OCI-LY7 (cell line): ENCODE data around the gene PNMA8C. TPM values are rescaled to one million over a fixed set of nuclear protein-coding genes. Genes with fewer than 3 reads are reported as not detected.
A peak's percentile ranks its signal among the peaks of the same experiment; 100 is the strongest.

Source experiments
- BruUV-seq: library from RNA; stranded (reverse); fragments of 400-500 nt; replicated peaks from 2 replicates; lab custom pipeline; 2021; lab: Mats Ljungman, UMichigan
- CTCF ChIA-PET: fragments of 300-600 bp; sonication (Branson Sonifier 250); formaldehyde crosslinking; loops from one replicate; lab custom pipeline; 2022; ENCODE audit warnings: antibody characterized with exemption; ENCODE audit not compliant: unreplicated experiment; lab: Charles Lee
- POLR2A ChIA-PET: fragments of 300-600 bp; sonication (Branson Sonifier 250); formaldehyde crosslinking; loops from one replicate; lab custom pipeline; 2022; ENCODE audit warnings: antibody characterized with exemption; lab: Charles Lee
- DNase-seq: peaks from one replicate; pipeline ENCODE4 v3.0.0-alpha.2; 2015; ENCODE audit warnings: low spot score
- H2AFZ ChIP-seq: fragments of 200-600 bp; sonication (generic), shearing (Covaris generic); 2 replicates; pipeline ENCODE4 v1.6.1; 2014; ENCODE audit warnings: mild to moderate bottlenecking, antibody characterized with exemption, low read length, moderate library complexity
- H3K27ac ChIP-seq: fragments of 200-600 bp; sonication (generic); 2 replicates; pipeline ENCODE4 v1.5.1; 2014; ENCODE audit warnings: mixed run types, low read depth, mild to moderate bottlenecking, moderate library complexity, low read length, inconsistent platforms; ENCODE audit not compliant: poor library complexity, severe bottlenecking
- H3K36me3 ChIP-seq: fragments of 200-600 bp; sonication (generic); 2 replicates; pipeline ENCODE4 v1.6.1; 2014; ENCODE audit warnings: mild to moderate bottlenecking, antibody characterized with exemption, low read length, moderate library complexity, mixed read lengths; ENCODE audit not compliant: insufficient read depth
- H3K4me1 ChIP-seq: fragments of 200-600 bp; sonication (generic); 2 replicates; pipeline ENCODE4 v1.5.1; 2014; ENCODE audit warnings: mild to moderate bottlenecking, low read length; ENCODE audit not compliant: insufficient read depth, poor library complexity, severe bottlenecking
- H3K4me2 ChIP-seq: fragments of 200-600 bp; sonication (generic); 2 replicates; pipeline ENCODE4 v1.6.1; 2014; ENCODE audit warnings: mild to moderate bottlenecking, low read length
- H3K4me3 ChIP-seq: fragments of 200-600 bp; sonication (generic); 2 replicates; pipeline ENCODE4 v1.5.1; 2014; ENCODE audit warnings: mild to moderate bottlenecking, low read depth, low read length; ENCODE audit not compliant: poor library complexity, severe bottlenecking
- H3K79me2 ChIP-seq: fragments of 200-600 bp; sonication (generic); 2 replicates; pipeline ENCODE4 v1.6.1; 2016; ENCODE audit warnings: low read depth, mild to moderate bottlenecking, low read length, moderate library complexity, mixed read lengths; ENCODE audit not compliant: insufficient read depth
- H3K9me2 ChIP-seq: fragments of 200-600 bp; sonication (generic); 2 replicates; pipeline ENCODE4 v1.6.1; 2016; ENCODE audit warnings: mild to moderate bottlenecking, low read length, mixed read lengths; ENCODE audit not compliant: insufficient read depth
- H3K9me3 ChIP-seq: fragments of 200-600 bp; sonication (generic); 2 replicates; pipeline ENCODE4 v1.6.1; 2014; ENCODE audit warnings: mild to moderate bottlenecking, mixed run types, low read length, mixed read lengths
- H4K20me1 ChIP-seq: fragments of 200-600 bp; sonication (generic); 2 replicates; pipeline ENCODE4 v1.6.1; 2014; ENCODE audit warnings: mild to moderate bottlenecking, antibody characterized with exemption, low read length, moderate library complexity, mixed read lengths; ENCODE audit not compliant: insufficient read depth
- CTCF ChIP-seq: fragments of 200-600 bp; sonication (generic); conservative IDR thresholded peaks from 2 replicates; pipeline ENCODE4 v1.5.1; 2014; ENCODE audit warnings: mild to moderate bottlenecking, antibody characterized with exemption, low read length, moderate library complexity, mixed read lengths
- EZH2phosphoT487 ChIP-seq: fragments of 200-600 bp; sonication (generic); IDR thresholded peaks from 2 replicates; pipeline ENCODE4 v1.6.1; 2018; ENCODE audit warnings: low read depth, borderline replicate concordance, mild to moderate bottlenecking, mixed run types, antibody characterized with exemption, low read length, moderate library complexity, mixed read lengths
- intact Hi-C: fragments of 100-400 bp; cut with micrococcal nuclease; formaldehyde crosslinking; loops from one replicate; pipeline ENCODE4 v1.10.0; 2022; ENCODE audit not compliant: unreplicated experiment
- total RNA-seq, 2 experiments: library from RNA; depleted of rRNA in 1 of 2; stranded (reverse); fragments of >200 nt in 1 of 2; shearing (Covaris generic) in 1 of 2; gene quantifications; 2 replicates each; pipeline ENCODE4 v1.2.3, GENCODE V29; 2014 to 2022

PNMA8C gene
- total RNA-seq, 2 experiments from 2014 or later, result 1.0 to 4.9 TPM

- no peaks in the 10 kb centered on the region for H3K9me2 ChIP-seq
- DNase-seq, result no peak
- ChIA-PET POLR2A (interaction anchor here (0.6 kb wide), 1 partner anchor 59 kb away, joined by 3 read pairs; no protein-coding TSS in a partner anchor), CTCF (no interaction called here)
- H3K27ac ChIP-seq, result no peak overlapping the region
- no peak overlapping the region for H3K4me3 ChIP-seq
- no peaks in the 10 kb centered on the region for H3K36me3 ChIP-seq
- no peak for TF ChIP-seq EZH2phosphoT487
- no peak for TF ChIP-seq CTCF
- peaks cover 71% of the 10 kb centered on the region for H3K4me1 ChIP-seq
- H2AFZ ChIP-seq, result 0 out of 2 replicates have a peak overlapping the region, but pooled peaks have one; percentile 13
- BruUV-seq, result no TSS peak
- H4K20me1 ChIP-seq, result no peaks in the 10 kb centered on the region
- H3K4me2 ChIP-seq, result no peak overlapping the region
- H3K79me2 ChIP-seq, result no peaks in the 10 kb centered on the region
- no peaks in the 10 kb centered on the region for H3K9me3 ChIP-seq
- intact Hi-C loops, result no loop called here
These were observed 32.2 kb upstream of the PNMA8C start for GRCh38 chr19:46460981-46461380.

GRCh38 chr19:46460055-46460454 is 31.3 kb upstream of the PNMA8C start:
- no peak for DNase-seq
- Histone ChIP-seq H3K9me3 (no peaks in the 10 kb centered on the region), H3K9me2 (no peaks in the 10 kb centered on the region), H3K4me2 (peak overlapping the region; percentile 9; the same call in 1 of the 2 replicates), H3K79me2 (no peaks in the 10 kb centered on the region), H4K20me1 (no peaks in the 10 kb centered on the region), H3K36me3 (no peaks in the 10 kb centered on the region), H3K27ac (peak overlapping the region; percentile 66), H3K4me3 (no peak overlapping the region), H2AFZ (no peak overlapping the region), H3K4me1 (peaks cover 66% of the 10 kb centered on the region)
- CTCF ChIA-PET, result no interaction called here
- POLR2A ChIA-PET, result no interaction called here
- BruUV-seq, result no TSS peak
- no peak for TF ChIP-seq EZH2phosphoT487
- no peak for TF ChIP-seq CTCF
- intact Hi-C loops, result no loop called here

- no peak for DNase-seq
- Histone ChIP-seq H3K4me1 (peaks cover 47% of the 10 kb centered on the region), H3K9me2 (no peaks in the 10 kb centered on the region), H3K79me2 (no peaks in the 10 kb centered on the region), H2AFZ (no peak overlapping the region), H3K36me3 (no peaks in the 10 kb centered on the region), H3K9me3 (no peaks in the 10 kb centered on the region), H3K27ac (no peak overlapping the region), H3K4me2 (no peak overlapping the region), H3K4me3 (no peak overlapping the region), H4K20me1 (no peaks in the 10 kb centered on the region)
- intact Hi-C loops, result no loop called here
- BruUV-seq, result no TSS peak
- ChIA-PET CTCF (interaction anchor here (0.6 kb wide), 2 partner anchors 53 to 1734 kb away, joined by 3 to 5 read pairs; no protein-coding TSS in a partner anchor), POLR2A (interaction anchor here (1.3 to 1.4 kb wide), 2 partner anchors 10 to 11 kb away, joined by 3 to 4 read pairs; no protein-coding TSS in a partner anchor)
- TF ChIP-seq EZH2phosphoT487, result no peak
- no peak for TF ChIP-seq CTCF
These were observed 28.2 kb upstream of the PNMA8C start for GRCh38 chr19:46456930-46457329.
